ENCODE data around the gene NTNG2.

NTNG2 gene

DNA sequence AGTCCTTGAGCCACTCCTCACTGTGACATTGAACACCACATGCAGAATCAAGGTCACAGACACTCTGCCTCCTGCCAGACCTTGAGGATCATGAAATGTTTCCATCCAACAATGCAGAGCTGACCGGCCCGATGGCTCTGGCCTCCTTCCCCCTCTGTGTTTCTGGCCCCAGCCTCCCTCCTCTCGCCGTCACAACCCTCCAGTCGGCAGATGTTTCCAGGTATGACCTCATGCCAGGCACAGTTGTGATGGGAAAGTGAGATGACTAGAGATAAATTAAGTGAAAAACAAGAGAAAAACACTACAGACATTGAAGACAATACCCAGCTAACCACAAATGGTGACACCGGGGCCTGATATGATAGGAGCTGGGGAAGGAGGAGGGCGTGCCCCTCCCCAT lies 9.8 kb downstream of the NTNG2 start:
- DNase-seq (ENCODE audit: low read depth, low spot score) = no peak

DNA sequence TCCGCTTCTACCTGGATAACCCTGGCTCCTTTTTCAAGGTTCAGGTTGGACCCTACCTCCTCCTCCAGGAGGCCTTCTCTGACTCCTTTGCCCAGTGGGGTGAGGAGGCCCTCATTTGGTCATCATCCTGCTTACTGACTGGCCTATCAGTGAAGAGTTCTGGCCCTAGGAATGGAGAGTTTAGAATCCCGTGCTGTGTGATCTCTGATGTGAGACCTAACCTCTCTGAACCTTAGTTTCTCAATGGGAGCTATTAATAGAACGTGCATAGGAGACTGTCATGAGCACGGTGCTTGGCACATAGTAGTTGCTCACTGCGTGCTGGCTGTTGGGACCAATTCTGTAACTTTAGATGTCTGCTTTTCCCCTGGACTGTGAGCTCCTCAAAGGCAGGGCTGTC lies 10.3 kb downstream of the NTNG2 start:
- no peak for DNase-seq (ENCODE audit: low read depth, low spot score)

DNA sequence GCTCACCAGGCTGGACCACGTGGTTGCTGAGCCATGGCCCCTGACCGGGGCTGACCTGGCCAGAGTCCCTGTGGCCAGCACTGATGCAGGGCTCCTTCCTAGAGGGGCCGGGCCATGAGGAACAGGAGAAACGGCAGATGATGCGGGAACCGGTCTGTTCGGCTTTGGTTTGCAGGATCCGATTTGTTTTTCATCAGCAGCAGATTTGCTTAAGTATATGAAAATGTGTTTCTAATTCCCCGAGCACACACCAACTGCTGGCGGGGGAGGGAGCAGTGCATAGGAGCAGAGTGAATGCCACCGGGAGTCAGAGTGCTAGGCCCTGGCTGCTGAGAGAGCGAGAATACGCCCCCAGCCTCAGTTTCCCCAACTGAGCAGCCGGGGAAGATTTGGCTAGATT lies 13.6 kb downstream of the NTNG2 start:
- DNase-seq (ENCODE audit: low read depth, low spot score) = no peak

DNA sequence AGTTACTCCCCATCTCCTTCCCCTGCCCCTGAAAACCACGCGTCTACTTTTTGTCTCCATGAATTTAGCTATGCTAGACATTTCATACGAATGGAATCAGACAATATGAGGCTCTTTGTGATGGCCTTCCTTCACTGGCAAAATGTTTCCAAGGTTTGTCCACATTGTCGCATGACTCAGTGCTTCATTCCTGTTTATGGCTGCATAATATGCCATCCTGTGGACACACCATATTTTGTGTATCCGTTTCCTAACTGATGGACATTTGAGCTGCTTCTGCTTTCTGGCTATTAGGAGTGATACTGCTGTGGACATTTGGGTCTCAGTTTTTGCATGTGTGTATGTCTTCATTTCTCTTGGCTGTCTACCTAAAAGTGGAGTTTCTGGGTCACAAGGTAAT lies 14.5 kb downstream of the NTNG2 start:
- DNase-seq (ENCODE audit: low read depth, low spot score) = no peak

DNA sequence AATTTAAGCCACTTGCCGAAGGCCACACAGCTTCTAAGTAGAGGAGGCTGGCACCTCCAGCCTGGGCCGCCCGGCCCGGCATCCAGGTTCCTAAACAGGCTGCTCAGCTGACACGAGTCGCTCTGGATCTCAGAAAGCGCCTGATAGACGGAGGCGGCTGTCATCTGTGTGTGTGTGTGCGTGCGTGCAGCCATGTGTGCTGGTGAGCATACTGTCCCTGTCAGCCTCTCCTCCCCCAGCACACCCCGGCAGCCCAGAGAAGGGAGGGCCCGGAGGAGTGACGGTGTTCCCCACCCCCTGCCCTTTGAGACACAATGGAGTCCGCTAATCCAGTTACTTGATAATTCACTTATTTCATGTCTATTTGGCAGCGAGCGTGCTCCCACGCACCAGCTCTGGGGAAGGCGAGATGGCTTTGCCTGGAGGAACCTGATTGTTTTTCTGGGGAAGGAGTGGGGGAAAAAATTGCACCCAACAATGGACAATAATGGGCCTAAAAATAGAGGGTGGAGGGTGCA lies 20.0 kb downstream of the NTNG2 start:
- no peak for DNase-seq (ENCODE audit: low read depth, low spot score)

DNA sequence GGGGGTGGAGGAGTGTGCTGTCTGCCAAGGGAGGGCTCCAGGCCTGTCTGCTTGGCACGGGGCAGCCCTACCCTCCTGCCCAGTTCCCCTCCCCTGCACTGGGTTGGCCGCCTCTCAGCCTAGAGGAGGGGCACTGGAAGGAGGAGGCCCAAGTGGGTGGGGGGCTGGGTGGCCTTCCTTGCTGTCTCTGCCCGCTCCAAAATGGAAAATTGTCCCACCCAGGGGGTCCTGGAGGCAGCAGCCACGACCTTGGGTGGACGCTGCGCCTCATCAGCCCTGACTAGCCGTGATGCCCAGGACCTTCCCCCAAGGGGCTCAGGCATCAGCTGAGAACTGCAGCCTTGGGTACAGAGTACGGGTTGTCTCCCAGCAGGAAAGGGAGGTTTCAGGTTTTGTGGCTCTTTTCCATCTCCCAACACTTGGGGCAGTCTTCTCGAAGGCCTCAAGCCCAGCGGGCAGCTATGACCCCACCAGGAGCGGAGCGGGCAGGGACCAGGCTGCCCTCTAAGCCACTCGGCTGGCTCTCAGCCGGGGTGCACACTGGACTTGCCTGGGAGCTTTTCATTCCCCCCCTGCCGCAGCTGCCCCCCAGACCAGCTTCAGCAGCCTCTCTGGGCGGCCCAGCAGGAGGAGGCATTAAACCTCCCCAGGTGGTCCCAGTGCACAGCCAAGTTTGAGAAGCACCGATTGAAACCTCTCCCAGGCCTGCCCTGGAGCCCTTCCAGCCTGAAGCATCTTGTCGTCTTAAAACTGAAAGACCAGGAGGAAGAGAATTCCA lies 20.6 kb downstream of the NTNG2 start:
- DNase-seq (ENCODE audit: low read depth, low spot score) = no peak

DNA sequence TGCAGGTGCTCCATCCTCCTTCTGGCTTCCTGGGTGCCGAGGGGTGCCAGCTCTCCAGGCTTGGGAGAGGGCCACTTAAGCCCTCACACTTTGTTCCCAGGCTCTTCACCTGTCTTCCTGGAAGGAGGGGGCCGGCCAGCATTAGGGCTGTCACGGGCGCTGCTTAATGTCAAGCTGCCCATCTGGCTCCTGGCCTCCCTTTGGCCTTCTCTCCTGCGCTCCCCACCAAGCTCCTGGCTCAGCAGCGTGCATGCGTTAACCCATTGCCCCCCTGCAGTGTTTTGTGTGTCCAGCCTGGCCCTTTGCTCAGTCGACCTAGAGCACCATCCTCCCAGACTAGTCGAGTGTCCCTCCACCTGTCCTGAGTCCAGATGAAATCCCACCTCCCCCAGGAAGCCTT lies 21.3 kb downstream of the NTNG2 start:
- no peak for DNase-seq (ENCODE audit: low read depth, low spot score)

DNA sequence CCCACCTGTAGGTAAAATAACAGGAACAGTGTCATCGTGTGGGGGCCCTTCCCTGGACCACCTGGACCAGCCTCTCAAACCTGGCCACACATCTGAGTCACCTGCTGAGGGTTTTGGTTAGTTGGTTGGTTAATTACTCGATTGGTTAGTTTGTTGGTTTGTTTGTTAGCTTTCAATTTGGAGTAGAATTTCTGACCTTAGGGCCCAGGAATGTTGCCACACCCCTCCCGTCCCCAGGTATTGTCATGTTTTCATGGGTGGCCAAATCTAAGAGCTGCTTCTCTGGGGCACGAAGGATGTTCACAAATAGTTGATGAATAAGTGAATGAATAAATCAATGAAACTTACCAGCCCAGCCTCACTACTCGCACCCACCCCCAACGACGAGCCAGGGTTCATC lies 21.9 kb downstream of the NTNG2 start:
- no peak for DNase-seq (ENCODE audit: low read depth, low spot score)

DNA sequence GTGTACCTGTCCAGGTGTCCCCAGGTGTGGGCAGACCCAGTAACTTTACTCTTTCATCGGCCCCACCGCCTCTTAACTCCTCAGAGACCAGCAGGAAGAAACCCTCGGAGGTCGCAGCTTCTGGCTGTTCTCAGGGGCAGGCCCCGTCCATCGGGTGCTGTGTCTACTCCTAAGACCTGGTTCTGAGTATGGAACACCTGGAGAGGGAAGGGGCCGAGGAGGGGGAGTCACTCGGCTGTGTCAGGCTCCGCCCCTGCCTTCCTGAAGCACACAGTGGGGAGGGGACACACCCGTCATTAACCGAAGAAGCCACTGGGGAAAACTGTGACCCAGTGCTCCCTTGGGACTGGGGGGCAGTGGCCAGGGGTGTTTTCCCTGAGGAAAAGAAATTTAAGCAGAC lies 22.3 kb downstream of the NTNG2 start:
- DNase-seq (ENCODE audit: low read depth, low spot score) = no peak

DNA sequence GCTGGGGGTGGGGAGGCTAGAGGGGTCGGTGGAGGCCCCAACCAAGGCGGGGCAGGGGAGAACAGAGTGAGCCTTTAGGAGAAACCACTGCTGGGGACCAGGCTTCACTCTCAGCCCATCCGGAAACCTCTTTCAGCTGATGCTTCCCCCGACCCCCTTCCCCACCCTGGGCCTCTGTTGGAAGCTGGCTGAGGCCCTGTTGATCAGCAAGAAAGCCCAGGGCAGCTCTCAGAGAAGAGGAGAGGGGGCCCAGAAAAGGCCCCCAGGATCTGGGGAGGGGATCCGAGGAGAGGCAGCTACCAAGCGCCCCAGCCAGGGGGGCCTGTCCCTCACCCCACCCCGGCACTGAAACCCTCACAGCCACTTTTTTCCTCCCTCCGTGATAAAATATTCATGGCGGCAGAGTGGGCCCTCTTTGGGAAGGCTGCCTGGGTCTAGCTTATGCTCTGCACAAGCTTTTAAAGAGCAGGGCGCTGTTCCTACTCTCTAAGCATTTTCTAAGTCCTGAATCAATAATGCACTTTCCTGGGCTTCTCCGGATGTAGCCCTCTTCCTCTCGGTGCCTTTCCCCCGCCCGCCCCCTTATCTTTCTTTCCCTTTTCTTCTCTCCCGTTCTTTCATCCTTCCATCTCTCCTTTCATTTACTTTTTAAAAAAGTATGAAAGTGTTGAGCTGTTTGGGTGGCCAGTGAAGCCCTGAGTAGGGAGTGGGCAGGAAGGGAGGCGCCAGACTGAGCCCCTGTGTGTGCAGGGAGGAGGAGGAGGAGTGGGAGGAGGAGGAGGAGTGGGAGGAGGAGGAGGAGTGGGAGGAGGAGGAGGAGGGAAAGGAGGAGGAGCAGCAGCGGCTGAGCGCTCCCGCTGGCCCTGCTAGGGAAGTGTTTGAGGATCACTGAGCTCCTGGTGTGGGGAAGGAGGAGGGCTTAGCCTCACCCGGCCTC lies 23.5 kb downstream of the NTNG2 start:
- no peak for DNase-seq (ENCODE audit: low read depth, low spot score)

DNA sequence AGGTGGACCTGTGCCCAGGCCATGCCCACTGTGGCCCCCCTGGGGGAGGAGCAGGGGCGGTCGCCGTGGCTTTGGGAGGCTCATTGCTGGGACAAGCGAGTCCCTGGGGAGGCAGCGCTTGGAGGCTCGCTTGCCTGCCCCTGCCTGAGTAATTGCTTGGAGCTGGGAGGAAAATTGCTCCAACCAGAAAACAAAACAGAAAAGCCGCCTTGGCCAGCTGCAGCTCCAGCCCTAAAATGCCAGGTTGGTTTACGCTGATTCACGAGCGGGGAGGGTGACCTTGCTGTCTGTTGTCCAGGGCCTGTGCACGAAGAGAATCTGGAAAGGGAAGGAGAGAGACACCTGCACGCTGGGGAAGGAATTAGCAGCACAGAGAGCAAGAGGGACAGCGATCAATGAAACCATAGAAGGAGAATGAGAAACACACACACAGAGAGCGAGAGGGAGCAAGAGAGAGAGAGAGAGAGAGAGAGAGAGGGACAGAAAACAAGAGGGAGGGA lies 25.3 kb downstream of the NTNG2 start:
- no peak for DNase-seq (ENCODE audit: low read depth, low spot score)

DNA sequence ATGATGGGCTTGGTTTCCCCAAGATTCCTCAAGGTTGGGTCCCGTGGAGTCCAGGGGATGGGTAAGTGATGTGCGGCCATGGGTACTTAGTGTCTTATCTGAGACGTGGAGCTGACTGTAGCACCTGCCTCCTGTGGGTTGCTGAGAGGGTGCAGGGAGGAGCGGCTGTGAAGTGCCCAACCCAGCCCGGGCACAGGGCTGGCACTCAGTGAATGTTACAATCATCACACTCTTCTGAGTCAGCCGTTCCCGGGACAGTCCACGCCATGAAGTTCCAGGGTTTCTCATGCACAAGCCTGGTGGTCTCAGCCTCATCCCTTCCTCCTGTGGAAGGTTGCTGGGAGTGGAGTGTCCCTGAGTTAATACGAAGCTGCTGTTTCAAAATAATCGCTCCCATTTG lies 29.1 kb downstream of the NTNG2 start:
- DNase-seq (ENCODE audit: low read depth, low spot score) = no peak

DNA sequence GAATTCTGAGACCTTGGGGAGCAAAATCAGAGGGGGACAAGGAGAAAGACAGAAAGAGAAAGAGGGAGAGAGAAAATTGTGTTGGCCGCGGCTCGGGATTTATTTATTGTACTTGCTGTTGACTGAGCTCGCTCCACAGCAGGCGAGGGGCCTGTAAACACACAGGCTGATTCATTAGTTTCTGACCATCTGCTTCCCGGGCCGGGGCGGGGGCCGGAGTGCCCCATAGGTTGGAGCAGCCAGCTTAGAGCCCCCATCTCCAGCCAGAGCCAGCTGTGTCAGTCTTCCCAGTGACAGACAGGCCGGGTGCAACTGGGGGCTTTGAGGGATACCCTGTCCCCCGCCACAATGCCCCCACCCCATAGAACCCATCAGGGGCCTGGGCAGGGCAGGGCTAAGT lies 30.9 kb downstream of the NTNG2 start:
- DNase-seq (ENCODE audit: low read depth, low spot score) = no peak

DNA sequence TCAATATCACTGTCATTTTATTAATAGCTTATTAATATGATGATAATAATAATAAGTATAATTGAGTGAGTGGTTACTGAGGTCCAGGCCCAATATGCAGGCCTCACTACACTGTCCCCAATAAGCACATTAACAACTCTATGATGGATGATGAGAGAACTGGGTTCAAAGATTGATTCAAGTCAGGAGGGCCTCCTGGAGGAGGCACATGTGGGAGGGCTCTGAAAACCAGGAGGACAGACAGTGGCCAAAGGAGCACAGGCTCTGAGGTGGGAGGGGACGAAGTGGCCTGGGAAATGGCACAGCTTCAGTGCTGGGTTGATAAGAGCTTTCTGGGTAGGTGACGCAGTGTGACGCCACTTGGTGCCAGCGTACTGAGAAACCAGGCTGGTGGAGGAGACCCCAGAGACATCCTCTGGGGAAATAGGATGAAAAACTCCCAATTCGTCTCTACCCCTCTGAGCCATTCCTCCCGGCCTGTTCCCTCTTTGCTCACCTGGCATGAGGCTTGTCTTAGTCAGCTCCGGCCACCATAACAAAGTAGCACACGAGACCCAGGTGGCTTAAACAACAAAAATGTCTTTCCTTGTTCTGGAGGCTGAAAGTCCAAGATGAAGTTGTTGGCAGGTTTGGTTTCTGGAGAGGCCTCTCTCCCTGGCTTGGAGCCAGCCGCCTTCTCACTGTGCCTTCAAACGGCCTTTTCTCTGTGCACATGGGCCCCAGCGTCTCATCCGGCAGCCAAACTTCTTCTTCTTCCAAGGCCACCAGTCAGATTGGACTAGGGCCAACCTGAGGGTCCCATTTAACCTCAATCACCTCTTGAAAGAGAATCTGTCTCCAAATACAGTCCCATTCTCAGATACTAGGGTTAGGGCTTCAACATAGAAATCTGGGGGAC lies 31.6 kb downstream of the NTNG2 start:
- no peak for DNase-seq (ENCODE audit: low read depth, low spot score)

DNA sequence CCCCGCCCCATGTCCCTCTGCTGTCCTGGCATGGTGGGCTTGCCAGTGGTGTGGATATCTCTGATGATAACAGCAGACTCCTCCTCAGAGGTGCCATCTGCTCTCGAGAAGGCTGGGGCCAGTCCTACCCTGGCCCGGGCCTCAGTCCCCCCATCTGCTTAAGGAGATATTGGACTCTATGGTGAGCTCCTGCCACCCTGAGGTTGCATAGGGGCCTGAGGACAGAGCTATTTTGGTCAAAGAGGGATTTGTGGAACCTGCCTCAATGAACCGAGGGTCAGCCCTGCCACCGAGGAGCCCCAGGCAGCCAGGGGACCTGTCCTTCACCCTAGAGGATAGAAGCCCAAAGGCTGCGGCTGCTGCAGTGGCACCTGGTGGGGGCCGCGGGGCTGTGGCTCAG lies 32.6 kb downstream of the NTNG2 start:
- no peak for DNase-seq (ENCODE audit: low read depth, low spot score)

DNA sequence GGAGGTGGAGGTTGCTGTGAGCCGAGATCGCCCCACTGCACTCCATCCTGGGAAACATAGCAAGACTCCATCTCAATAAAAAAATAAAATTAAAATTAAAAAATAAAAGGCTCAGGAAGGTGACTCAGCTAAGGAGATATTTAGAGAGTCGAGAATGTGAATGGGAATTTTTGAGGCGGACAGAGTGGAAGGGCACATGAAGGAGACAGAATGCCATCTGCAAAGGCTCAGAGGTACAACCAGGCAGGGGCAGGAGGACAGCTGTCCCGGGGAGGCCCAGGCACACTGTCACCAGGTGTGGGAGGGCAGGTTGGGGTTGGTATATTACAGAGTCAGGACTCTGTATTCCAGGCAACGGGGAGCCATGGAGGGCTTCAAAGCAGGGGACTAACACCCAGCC lies 35.5 kb downstream of the NTNG2 start:
- DNase-seq (ENCODE audit: low read depth, low spot score) = no peak

DNA sequence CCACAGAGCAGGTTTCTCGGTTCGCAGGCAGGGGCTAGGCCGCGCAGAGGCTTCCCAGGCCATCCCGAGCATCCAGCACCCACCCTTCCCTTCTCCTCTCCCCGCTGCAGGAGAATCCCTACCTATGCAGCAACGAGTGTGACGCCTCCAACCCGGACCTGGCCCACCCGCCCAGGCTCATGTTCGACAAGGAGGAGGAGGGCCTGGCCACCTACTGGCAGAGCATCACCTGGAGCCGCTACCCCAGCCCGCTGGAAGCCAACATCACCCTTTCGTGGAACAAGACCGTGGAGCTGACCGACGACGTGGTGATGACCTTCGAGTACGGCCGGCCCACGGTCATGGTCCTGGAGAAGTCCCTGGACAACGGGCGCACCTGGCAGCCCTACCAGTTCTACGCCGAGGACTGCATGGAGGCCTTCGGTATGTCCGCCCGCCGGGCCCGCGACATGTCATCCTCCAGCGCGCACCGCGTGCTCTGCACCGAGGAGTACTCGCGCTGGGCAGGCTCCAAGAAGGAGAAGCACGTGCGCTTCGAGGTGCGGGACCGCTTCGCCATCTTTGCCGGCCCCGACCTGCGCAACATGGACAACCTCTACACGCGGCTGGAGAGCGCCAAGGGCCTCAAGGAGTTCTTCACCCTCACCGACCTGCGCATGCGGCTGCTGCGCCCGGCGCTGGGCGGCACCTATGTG lies 36.1 kb downstream of the NTNG2 start:
- no peak for DNase-seq (ENCODE audit: low read depth, low spot score)

DNA sequence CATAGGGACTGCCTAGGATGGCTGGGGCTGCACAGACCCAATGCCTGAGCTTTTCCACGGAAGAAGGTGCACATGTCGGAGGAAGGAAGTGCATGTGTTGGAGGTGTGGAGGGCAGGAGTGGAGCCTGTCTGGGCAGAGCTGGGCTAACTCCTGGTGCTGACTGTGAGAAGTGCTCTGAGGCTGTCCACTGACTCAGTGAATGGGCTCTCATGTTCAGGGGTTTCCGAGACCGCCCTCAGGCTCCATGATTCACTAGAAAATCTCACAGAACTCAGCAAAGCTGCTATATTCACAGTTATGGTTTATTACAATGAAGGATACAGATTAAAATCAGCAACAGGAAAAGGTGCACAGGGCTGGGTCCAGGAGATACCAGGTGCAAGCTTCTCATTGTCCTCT lies 37.2 kb downstream of the NTNG2 start:
- no peak for DNase-seq (ENCODE audit: low read depth, low spot score)

DNA sequence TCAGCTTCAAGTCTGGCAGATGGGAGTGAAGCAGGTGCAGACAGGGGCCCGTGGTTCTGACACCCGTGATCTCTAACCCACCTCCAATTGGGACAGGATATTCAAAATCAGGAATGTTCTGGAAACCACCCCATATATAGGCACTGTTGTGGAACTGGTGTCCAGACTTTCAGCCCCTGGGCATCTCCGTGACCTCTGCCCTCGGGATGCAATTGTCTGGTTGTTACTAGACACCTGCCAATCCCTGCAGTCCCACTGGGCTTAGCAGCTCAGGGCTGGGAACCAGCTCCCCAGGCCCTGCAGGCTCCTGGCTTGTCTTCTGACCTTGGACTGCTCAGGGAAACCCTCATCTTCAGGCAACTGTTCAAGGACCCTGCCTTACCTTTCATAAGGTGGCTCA lies 38.8 kb downstream of the NTNG2 start:
- DNase-seq (ENCODE audit: low read depth, low spot score) = no peak

DNA sequence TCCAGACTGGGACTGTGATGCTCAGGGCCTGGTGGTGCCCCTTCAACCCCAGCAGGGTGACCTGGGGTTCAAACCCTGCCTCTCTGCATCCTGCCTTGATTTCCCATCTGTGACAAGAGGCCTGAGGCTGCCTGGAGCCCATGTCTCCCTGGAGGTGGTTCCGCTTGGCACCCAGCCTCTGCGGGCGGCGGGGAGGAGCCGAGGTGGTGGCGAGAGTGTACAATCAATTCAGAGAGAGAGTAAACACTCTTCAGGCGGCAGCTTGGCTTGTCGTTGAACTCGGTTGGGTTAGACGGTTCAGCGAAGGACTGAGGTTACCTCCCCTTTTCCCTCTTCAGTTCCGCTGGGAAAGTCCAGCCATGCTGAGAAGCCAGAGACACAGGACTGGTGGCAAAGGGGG lies 39.3 kb downstream of the NTNG2 start:
- DNase-seq (ENCODE audit: low read depth, low spot score) = no peak

All from smooth muscle cell of the brain vasculature (primary cell).